22Rv1 (cell line): ENCODE results near the gene BRI3BP.

Source experiments
- ZFX ChIP-seq: fragments of 450-650 bp; IDR thresholded peaks from 2 replicates; pipeline ENCODE4 v1.6.1; 2017; ENCODE audit warnings: antibody characterized with exemption, borderline replicate concordance
- TF ChIP-seq, protein P1 (sequence below): fragments of 450-650 bp; IDR thresholded peaks from 2 replicates; pipeline ENCODE4 v1.5.1; 2017; ENCODE audit warnings: mild to moderate bottlenecking

DNA sequence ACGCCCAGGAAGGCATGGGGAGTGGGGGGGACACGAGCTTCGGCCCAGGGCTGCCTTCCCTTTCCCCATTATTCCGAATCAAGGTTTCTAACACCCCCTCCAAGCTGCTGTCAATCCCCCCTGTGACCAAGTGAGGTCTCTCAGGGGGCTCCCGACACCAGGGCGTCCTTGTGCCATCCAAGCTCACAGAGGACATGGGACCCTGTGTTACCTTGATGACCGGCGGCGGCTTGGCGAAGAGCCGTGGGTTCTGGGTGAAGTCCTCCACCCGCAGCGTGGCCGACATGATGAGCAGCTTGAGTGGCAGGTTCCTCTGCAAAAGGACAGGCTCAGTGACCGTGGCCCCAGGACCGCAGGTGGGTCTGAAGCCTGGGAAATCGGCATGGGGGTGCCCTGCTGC is 24.8 kb upstream of the BRI3BP start:
- TF ChIP-seq, protein P1, sequence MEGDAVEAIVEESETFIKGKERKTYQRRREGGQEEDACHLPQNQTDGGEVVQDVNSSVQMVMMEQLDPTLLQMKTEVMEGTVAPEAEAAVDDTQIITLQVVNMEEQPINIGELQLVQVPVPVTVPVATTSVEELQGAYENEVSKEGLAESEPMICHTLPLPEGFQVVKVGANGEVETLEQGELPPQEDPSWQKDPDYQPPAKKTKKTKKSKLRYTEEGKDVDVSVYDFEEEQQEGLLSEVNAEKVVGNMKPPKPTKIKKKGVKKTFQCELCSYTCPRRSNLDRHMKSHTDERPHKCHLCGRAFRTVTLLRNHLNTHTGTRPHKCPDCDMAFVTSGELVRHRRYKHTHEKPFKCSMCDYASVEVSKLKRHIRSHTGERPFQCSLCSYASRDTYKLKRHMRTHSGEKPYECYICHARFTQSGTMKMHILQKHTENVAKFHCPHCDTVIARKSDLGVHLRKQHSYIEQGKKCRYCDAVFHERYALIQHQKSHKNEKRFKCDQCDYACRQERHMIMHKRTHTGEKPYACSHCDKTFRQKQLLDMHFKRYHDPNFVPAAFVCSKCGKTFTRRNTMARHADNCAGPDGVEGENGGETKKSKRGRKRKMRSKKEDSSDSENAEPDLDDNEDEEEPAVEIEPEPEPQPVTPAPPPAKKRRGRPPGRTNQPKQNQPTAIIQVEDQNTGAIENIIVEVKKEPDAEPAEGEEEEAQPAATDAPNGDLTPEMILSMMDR = no peak
- no peak for TF ChIP-seq ZFX
